ENCODE results near the gene FXYD5. TPM values are rescaled to one million over a fixed set of nuclear protein-coding genes. Genes with fewer than 3 reads are reported as not detected.
A peak's percentile ranks its signal among the peaks of the same experiment; 100 is the strongest.

The FXYD5 gene
- total RNA-seq, 1 experiment from 2014 or later: 181 TPM

GRCh38 chr19:35205733-35206323 lies 51.3 kb downstream of the FXYD5 start:
- ChIA-PET POLR2A (ENCODE audit: unreplicated experiment) (no interaction called here), CTCF (no interaction called here)
- Histone ChIP-seq H4K20me1 (ENCODE audit: insufficient read depth) (no peaks in the 10 kb centered on the region), H3K9me2 (ENCODE audit: insufficient read depth) (no peaks in the 10 kb centered on the region), H3K79me2 (ENCODE audit: low read depth) (no peaks in the 10 kb centered on the region), H3K36me3 (ENCODE audit: low read depth) (no peaks in the 10 kb centered on the region), H3K27me3 (ENCODE audit: insufficient read depth, low read depth) (no peaks in the 10 kb centered on the region), H3K4me3 (no peak overlapping the region), H3F3A (ENCODE audit: insufficient read depth, low read depth) (peaks cover 12% of the 10 kb centered on the region; the same call in 1 of the 2 replicates), H3K4me1 (replicated peaks; ENCODE audit: insufficient read depth) (peaks cover 14% of the 10 kb centered on the region), H3K27ac (no peak overlapping the region), H3K9me3 (ENCODE audit: insufficient read depth, low read depth) (no peaks in the 10 kb centered on the region), H2AFZ (no peak overlapping the region), H3K4me2 (no peak overlapping the region)
- intact Hi-C loops (cut with micrococcal nuclease; ENCODE audit: unreplicated experiment): no loop called here
- DNase-seq: no peak
- BruUV-seq (replicated peaks): no TSS peak
- TF ChIP-seq CTCF (conservative IDR thresholded peaks at IDR 0.05): no peak
- no peak for TF ChIP-seq EZH2 (IDR thresholded peaks at IDR 0.05; ENCODE audit: low read depth)

GRCh38 chr19:35206379-35206778 lies 51.8 kb downstream of the FXYD5 start:
- H3K9me3 ChIP-seq (ENCODE audit: insufficient read depth, low read depth): no peaks in the 10 kb centered on the region
- H3K27me3 ChIP-seq (ENCODE audit: insufficient read depth, low read depth): no peaks in the 10 kb centered on the region
- ChIA-PET POLR2A (ENCODE audit: unreplicated experiment) (interaction anchor here (0.7 kb wide), 1 partner anchor 128 kb away, joined by 4 read pairs; no protein-coding TSS in a partner anchor), CTCF (no interaction called here)
- no peak overlapping the region for H2AFZ ChIP-seq
- H3K4me1 ChIP-seq (replicated peaks; ENCODE audit: insufficient read depth): peaks cover 14% of the 10 kb centered on the region
- no peaks in the 10 kb centered on the region for H3K36me3 ChIP-seq (ENCODE audit: low read depth)
- DNase-seq: no peak
- no peaks in the 10 kb centered on the region for H4K20me1 ChIP-seq (ENCODE audit: insufficient read depth)
- no peak overlapping the region for H3K4me3 ChIP-seq
- no TSS peak for BruUV-seq (replicated peaks)
- no peaks in the 10 kb centered on the region for H3K9me2 ChIP-seq (ENCODE audit: insufficient read depth)
- H3F3A ChIP-seq (ENCODE audit: insufficient read depth, low read depth): peaks cover 15% of the 10 kb centered on the region; the same call in 1 of the 2 replicates
- intact Hi-C loops (cut with micrococcal nuclease; ENCODE audit: unreplicated experiment): no loop called here
- H3K27ac ChIP-seq: no peak overlapping the region
- no peak for TF ChIP-seq CTCF (conservative IDR thresholded peaks at IDR 0.05)
- no peak for TF ChIP-seq EZH2 (IDR thresholded peaks at IDR 0.05; ENCODE audit: low read depth)
- H3K4me2 ChIP-seq: no peak overlapping the region
- no peaks in the 10 kb centered on the region for H3K79me2 ChIP-seq (ENCODE audit: low read depth)

- no peaks in the 10 kb centered on the region for H3K36me3 ChIP-seq (ENCODE audit: low read depth)
- TF ChIP-seq EZH2 (IDR thresholded peaks at IDR 0.05; ENCODE audit: low read depth) (no peak), CTCF (conservative IDR thresholded peaks at IDR 0.05) (no peak)
- H3K27me3 ChIP-seq (ENCODE audit: insufficient read depth, low read depth): no peaks in the 10 kb centered on the region
- no peaks in the 10 kb centered on the region for H3K9me3 ChIP-seq (ENCODE audit: insufficient read depth, low read depth)
- no peaks in the 10 kb centered on the region for H3K79me2 ChIP-seq (ENCODE audit: low read depth)
- no peak overlapping the region for H3K4me3 ChIP-seq
- peak overlapping the region; percentile 59; the same call in 1 of the 2 replicates for H3K4me2 ChIP-seq
- peaks cover 14% of the 10 kb centered on the region for H3K4me1 ChIP-seq (replicated peaks; ENCODE audit: insufficient read depth)
- peak overlapping the region; percentile 58 for H3K27ac ChIP-seq
- H4K20me1 ChIP-seq (ENCODE audit: insufficient read depth): no peaks in the 10 kb centered on the region
- intact Hi-C loops (cut with micrococcal nuclease; ENCODE audit: unreplicated experiment): no loop called here
- H3K9me2 ChIP-seq (ENCODE audit: insufficient read depth): no peaks in the 10 kb centered on the region
- peaks cover 15% of the 10 kb centered on the region; the same call in 1 of the 2 replicates for H3F3A ChIP-seq (ENCODE audit: insufficient read depth, low read depth)
- ChIA-PET POLR2A (ENCODE audit: unreplicated experiment) (interaction anchor here (0.7 kb wide), 1 partner anchor 128 kb away, joined by 4 read pairs; no protein-coding TSS in a partner anchor), CTCF (no interaction called here)
- DNase-seq: no peak
- H2AFZ ChIP-seq: no peak overlapping the region
- no TSS peak for BruUV-seq (replicated peaks)
Measured at GRCh38 chr19:35206855-35207254, 52.3 kb downstream of the FXYD5 start.

All from PC-9 (cell line).